Bronchial epithelial cell (primary cell): ENCODE measurements around the gene CPXCR1. TPM values are rescaled to one million over a fixed set of nuclear protein-coding genes. Genes with fewer than 3 reads are reported as not detected.
A peak's percentile ranks its signal among the peaks of the same experiment; 100 is the strongest.
"Not testable (repeated sequence)": the region's sequence is repeated elsewhere in the genome, so short reads cannot be mapped to it uniquely, and the experiment has no call there.

Source experiments
- DNase-seq: peaks from one replicate; pipeline ENCODE4 v3.0.0-alpha.2; 2010; ENCODE audit warnings: low read depth
- FAIRE-seq: peaks from 2 replicates; lab custom pipeline; 2011; peaks lifted over from hg19 to GRCh38; lab: Jason Lieb, UNC
- H3K27me3 ChIP-seq: 2 replicates; pipeline ENCODE4 v1.5.1; 2011; ENCODE audit warnings: low read length; ENCODE audit not compliant: control insufficient read depth, insufficient read depth
- H3K36me3 ChIP-seq: 2 replicates; pipeline ENCODE4 v1.5.1; 2011; ENCODE audit warnings: low read length; ENCODE audit not compliant: control insufficient read depth, insufficient read depth
- H3K4me3 ChIP-seq: 2 replicates; pipeline ENCODE4 v1.5.1; 2011; ENCODE audit warnings: mild to moderate bottlenecking, low read depth, low read length, control low read depth
- CTCF ChIP-seq: IDR thresholded peaks from 2 replicates; pipeline ENCODE4 v1.5.1; 2011; ENCODE audit warnings: mild to moderate bottlenecking, moderate library complexity, low read length, control low read depth, inconsistent platforms; ENCODE audit not compliant: insufficient read depth, severe bottlenecking
- total RNA-seq: library from RNA; depleted of rRNA; stranded (reverse); fragments of >200 nt; gene quantifications from 2 replicates; pipeline ENCODE4 v1.2.1, GENCODE V29; 2014

CPXCR1 gene
- total RNA-seq, result not detected in 2 replicates

GRCh38 chrX:88746925-88747324 is at the start of gene CPXCR1:
TSS of gene CPXCR1 (plus strand) at chrX:88747225. CDS start at chrX:88753415, 6,190 bp downstream.
- Histone ChIP-seq H3K4me3 (no peak within 1 kb of the TSS), H3K27me3 (no peaks in the 10 kb centered on the region), H3K36me3 (no peaks in the 10 kb centered on the region)
- no peak for TF ChIP-seq CTCF
- FAIRE-seq (no peak), DNase-seq (no peak)

- DNase-seq (peak; percentile 37), FAIRE-seq (no peak)
- Histone ChIP-seq H3K36me3 (no peaks in the 10 kb centered on the region), H3K4me3 (no peak overlapping the region), H3K27me3 (no peaks in the 10 kb centered on the region)
- TF ChIP-seq CTCF, result no peak
Measured at GRCh38 chrX:88735835-88736234, 11.2 kb upstream of the CPXCR1 start.

- not testable (repeated sequence) for H3K27me3 ChIP-seq, H3K4me3 ChIP-seq, H3K36me3 ChIP-seq, FAIRE-seq, DNase-seq
Measured at GRCh38 chrX:88746215-88746614, 810 bp upstream of the CPXCR1 start.

GRCh38 chrX:88752339-88752738 is 5.3 kb downstream of the CPXCR1 start:
- H3K27me3 ChIP-seq, H3K4me3 ChIP-seq, DNase-seq, H3K36me3 ChIP-seq, FAIRE-seq: not testable (repeated sequence)

- FAIRE-seq (no peak), DNase-seq (no peak)
- no peak overlapping the region for H3K4me3 ChIP-seq
- no peaks in the 10 kb centered on the region for H3K27me3 ChIP-seq
- no peaks in the 10 kb centered on the region for H3K36me3 ChIP-seq
- TF ChIP-seq CTCF, result no peak
Measured at GRCh38 chrX:88789825-88790224, 42.8 kb downstream of the CPXCR1 start.
